Measurements from ENCODE around the gene HOXC13. TPM values are rescaled to one million over a fixed set of nuclear protein-coding genes. Genes with fewer than 3 reads are reported as not detected.

HOXC13 gene
- polyA plus RNA-seq, 1 donor, result not detected

- WGBS (ENCODE audit: insufficient coverage, low lambda C conversion rate), result no CpG with 5 or more reads among the region's 91 CpGs
Observed at GRCh38 chr12:53939141-53940108, 794 bp downstream of the HOXC13 start.

GRCh38 chr12:53940443-53941014 is 1.9 kb downstream of the HOXC13 start:
- Histone ChIP-seq H3K4me3 (ENCODE audit: low read length) (no peak overlapping the region), H3K27ac (ENCODE audit: low read length) (no peak overlapping the region), H3K9me3 (ENCODE audit: control insufficient read depth, low read depth, low read length) (peaks cover 7% of the 10 kb centered on the region), H3K27me3 (ENCODE audit: control insufficient read depth, insufficient read depth, low read length) (peaks cover 98% of the 10 kb centered on the region), H3K36me3 (ENCODE audit: control insufficient read depth, insufficient read depth, low read length) (no peaks in the 10 kb centered on the region), H3K4me1 (ENCODE audit: control insufficient read depth, insufficient read depth, low read length) (no peaks in the 10 kb centered on the region)
- no peak for DNase-seq
- WGBS (ENCODE audit: insufficient coverage, low lambda C conversion rate), result 0% methylated on average over 1 of the region's 9 CpGs

More at GRCh38 chr12:53939141-53940108, 794 bp downstream of the HOXC13 start:
- DNase-seq, result no peak
- H3K36me3 ChIP-seq (ENCODE audit: control insufficient read depth, insufficient read depth, low read length), result no peaks in the 10 kb centered on the region
- no peaks in the 10 kb centered on the region for H3K4me1 ChIP-seq (ENCODE audit: control insufficient read depth, insufficient read depth, low read length)
- H3K27ac ChIP-seq (ENCODE audit: low read length), result no peak overlapping the region
- peaks cover 98% of the 10 kb centered on the region for H3K27me3 ChIP-seq (ENCODE audit: control insufficient read depth, insufficient read depth, low read length)
- no peak overlapping the region for H3K4me3 ChIP-seq (ENCODE audit: low read length)
- peaks cover 7% of the 10 kb centered on the region for H3K9me3 ChIP-seq (ENCODE audit: control insufficient read depth, low read depth, low read length)

GRCh38 chr12:53941187-53941586 is 2.6 kb downstream of the HOXC13 start:
- Histone ChIP-seq H3K9me3 (ENCODE audit: control insufficient read depth, low read depth, low read length) (peaks cover 7% of the 10 kb centered on the region), H3K4me1 (ENCODE audit: control insufficient read depth, insufficient read depth, low read length) (no peaks in the 10 kb centered on the region), H3K27me3 (ENCODE audit: control insufficient read depth, insufficient read depth, low read length) (peaks cover 98% of the 10 kb centered on the region), H3K4me3 (ENCODE audit: low read length) (no peak overlapping the region), H3K27ac (ENCODE audit: low read length) (no peak overlapping the region), H3K36me3 (ENCODE audit: control insufficient read depth, insufficient read depth, low read length) (no peaks in the 10 kb centered on the region)
- DNase-seq, result no peak

- Histone ChIP-seq H3K27ac (ENCODE audit: low read length) (no peak overlapping the region), H3K27me3 (ENCODE audit: control insufficient read depth, insufficient read depth, low read length) (peaks cover 98% of the 10 kb centered on the region), H3K36me3 (ENCODE audit: control insufficient read depth, insufficient read depth, low read length) (no peaks in the 10 kb centered on the region), H3K9me3 (ENCODE audit: control insufficient read depth, low read depth, low read length) (peaks cover 5% of the 10 kb centered on the region), H3K4me1 (ENCODE audit: control insufficient read depth, insufficient read depth, low read length) (no peaks in the 10 kb centered on the region), H3K4me3 (ENCODE audit: low read length) (no peak overlapping the region)
- no peak for DNase-seq
- WGBS (ENCODE audit: insufficient coverage, low lambda C conversion rate), result 20% methylated on average over 1 of the region's 5 CpGs
Observed at GRCh38 chr12:53941750-53942149, 3.1 kb downstream of the HOXC13 start.

GRCh38 chr12:53942467-53942997 is 3.9 kb downstream of the HOXC13 start:
- H3K4me1 ChIP-seq (ENCODE audit: control insufficient read depth, insufficient read depth, low read length), result no peaks in the 10 kb centered on the region
- no peak overlapping the region for H3K4me3 ChIP-seq (ENCODE audit: low read length)
- DNase-seq, result no peak
- peaks cover 97% of the 10 kb centered on the region for H3K27me3 ChIP-seq (ENCODE audit: control insufficient read depth, insufficient read depth, low read length)
- H3K27ac ChIP-seq (ENCODE audit: low read length), result no peak overlapping the region
- no CpG with 5 or more reads among the region's 2 CpGs for WGBS (ENCODE audit: insufficient coverage, low lambda C conversion rate)
- H3K9me3 ChIP-seq (ENCODE audit: control insufficient read depth, low read depth, low read length), result peaks cover 5% of the 10 kb centered on the region
- no peaks in the 10 kb centered on the region for H3K36me3 ChIP-seq (ENCODE audit: control insufficient read depth, insufficient read depth, low read length)

- peaks cover 97% of the 10 kb centered on the region for H3K27me3 ChIP-seq (ENCODE audit: control insufficient read depth, insufficient read depth, low read length)
- WGBS (ENCODE audit: insufficient coverage, low lambda C conversion rate), result no CpG with 5 or more reads among the region's 4 CpGs
Observed at GRCh38 chr12:53944209-53944608, 5.6 kb downstream of the HOXC13 start.

GRCh38 chr12:53944907-53945847 is 6.5 kb downstream of the HOXC13 start:
- WGBS (ENCODE audit: insufficient coverage, low lambda C conversion rate), result no CpG with 5 or more reads among the region's 51 CpGs

More at GRCh38 chr12:53944209-53944608, 5.6 kb downstream of the HOXC13 start:
- no peak for DNase-seq
- H3K27ac ChIP-seq (ENCODE audit: low read length), result no peak overlapping the region
- no peaks in the 10 kb centered on the region for H3K36me3 ChIP-seq (ENCODE audit: control insufficient read depth, insufficient read depth, low read length)
- no peaks in the 10 kb centered on the region for H3K4me1 ChIP-seq (ENCODE audit: control insufficient read depth, insufficient read depth, low read length)
- H3K9me3 ChIP-seq (ENCODE audit: control insufficient read depth, low read depth, low read length), result no peaks in the 10 kb centered on the region
- H3K4me3 ChIP-seq (ENCODE audit: low read length), result no peak overlapping the region

GRCh38 chr12:53947743-53948142 is 9.1 kb downstream of the HOXC13 start:
- Histone ChIP-seq H3K4me3 (ENCODE audit: low read length) (no peak overlapping the region), H3K9me3 (ENCODE audit: control insufficient read depth, low read depth, low read length) (peaks cover 8% of the 10 kb centered on the region), H3K36me3 (ENCODE audit: control insufficient read depth, insufficient read depth, low read length) (no peaks in the 10 kb centered on the region), H3K27me3 (ENCODE audit: control insufficient read depth, insufficient read depth, low read length) (peaks cover 98% of the 10 kb centered on the region), H3K4me1 (ENCODE audit: control insufficient read depth, insufficient read depth, low read length) (no peaks in the 10 kb centered on the region), H3K27ac (ENCODE audit: low read length) (no peak overlapping the region)
- no peak for DNase-seq

More at GRCh38 chr12:53944907-53945847, 6.5 kb downstream of the HOXC13 start:
- peaks cover 97% of the 10 kb centered on the region for H3K27me3 ChIP-seq (ENCODE audit: control insufficient read depth, insufficient read depth, low read length)
- H3K4me1 ChIP-seq (ENCODE audit: control insufficient read depth, insufficient read depth, low read length), result no peaks in the 10 kb centered on the region
- H3K27ac ChIP-seq (ENCODE audit: low read length), result no peak overlapping the region
- H3K36me3 ChIP-seq (ENCODE audit: control insufficient read depth, insufficient read depth, low read length), result no peaks in the 10 kb centered on the region
- peaks cover 4% of the 10 kb centered on the region for H3K9me3 ChIP-seq (ENCODE audit: control insufficient read depth, low read depth, low read length)
- H3K4me3 ChIP-seq (ENCODE audit: low read length), result no peak overlapping the region
- DNase-seq, result no peak

GRCh38 chr12:53948650-53949593 is 10.3 kb downstream of the HOXC13 start:
- no peak for DNase-seq
- no peak overlapping the region for H3K27ac ChIP-seq (ENCODE audit: low read length)
- H3K9me3 ChIP-seq (ENCODE audit: control insufficient read depth, low read depth, low read length), result peaks cover 11% of the 10 kb centered on the region
- H3K27me3 ChIP-seq (ENCODE audit: control insufficient read depth, insufficient read depth, low read length), result peaks cover 99% of the 10 kb centered on the region
- H3K36me3 ChIP-seq (ENCODE audit: control insufficient read depth, insufficient read depth, low read length), result no peaks in the 10 kb centered on the region
- H3K4me3 ChIP-seq (ENCODE audit: low read length), result no peak overlapping the region
- WGBS (ENCODE audit: insufficient coverage, low lambda C conversion rate), result 74% methylated on average over 2 of the region's 9 CpGs
- H3K4me1 ChIP-seq (ENCODE audit: control insufficient read depth, insufficient read depth, low read length), result no peaks in the 10 kb centered on the region
